C4-2B (cell line): ENCODE measurements around the gene RNF25.

ENCODE experiments used
- ZFX ChIP-seq: fragments of 450-650 bp; IDR thresholded peaks from 2 replicates; pipeline ENCODE4 v1.6.1; 2017
- TF ChIP-seq, protein P1 (sequence below): fragments of 450-650 bp; conservative IDR thresholded peaks from 2 replicates; pipeline ENCODE4 v1.5.1; 2017; ENCODE audit warnings: mild to moderate bottlenecking

DNA sequence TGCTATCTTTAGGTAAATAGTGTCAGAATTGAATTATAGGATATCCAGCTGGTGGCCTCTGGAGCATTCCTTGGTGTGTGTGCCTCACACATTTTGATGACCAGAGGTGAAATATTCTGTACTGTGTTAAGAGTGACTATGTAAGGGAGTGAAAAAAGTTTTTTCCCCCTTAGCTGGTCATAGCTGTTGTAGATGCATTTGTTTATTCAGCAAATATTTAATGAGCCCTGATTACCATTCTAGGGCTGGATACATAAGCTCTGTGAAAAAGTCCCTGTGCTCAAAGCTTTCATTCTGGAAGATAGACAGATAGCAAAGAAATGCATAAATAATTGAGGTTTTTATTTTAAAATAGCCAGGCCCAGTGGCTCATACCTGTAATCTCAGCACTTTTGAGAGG lies 49.7 kb upstream of the RNF25 start:
- TF ChIP-seq, protein P1, sequence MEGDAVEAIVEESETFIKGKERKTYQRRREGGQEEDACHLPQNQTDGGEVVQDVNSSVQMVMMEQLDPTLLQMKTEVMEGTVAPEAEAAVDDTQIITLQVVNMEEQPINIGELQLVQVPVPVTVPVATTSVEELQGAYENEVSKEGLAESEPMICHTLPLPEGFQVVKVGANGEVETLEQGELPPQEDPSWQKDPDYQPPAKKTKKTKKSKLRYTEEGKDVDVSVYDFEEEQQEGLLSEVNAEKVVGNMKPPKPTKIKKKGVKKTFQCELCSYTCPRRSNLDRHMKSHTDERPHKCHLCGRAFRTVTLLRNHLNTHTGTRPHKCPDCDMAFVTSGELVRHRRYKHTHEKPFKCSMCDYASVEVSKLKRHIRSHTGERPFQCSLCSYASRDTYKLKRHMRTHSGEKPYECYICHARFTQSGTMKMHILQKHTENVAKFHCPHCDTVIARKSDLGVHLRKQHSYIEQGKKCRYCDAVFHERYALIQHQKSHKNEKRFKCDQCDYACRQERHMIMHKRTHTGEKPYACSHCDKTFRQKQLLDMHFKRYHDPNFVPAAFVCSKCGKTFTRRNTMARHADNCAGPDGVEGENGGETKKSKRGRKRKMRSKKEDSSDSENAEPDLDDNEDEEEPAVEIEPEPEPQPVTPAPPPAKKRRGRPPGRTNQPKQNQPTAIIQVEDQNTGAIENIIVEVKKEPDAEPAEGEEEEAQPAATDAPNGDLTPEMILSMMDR = no peak
- TF ChIP-seq ZFX = no peak
